SK-N-SH (cell line): Measurements from ENCODE around the gene LPP. TPM values are rescaled to one million over a fixed set of nuclear protein-coding genes. Genes with fewer than 3 reads are reported as not detected.

Experiments used
- CTCF ChIA-PET: fragments of 300-600, 350-600 bp; formaldehyde crosslinking; extraction: SDS; loops from one replicate; lab custom pipeline; 2021; lab: Yijun Ruan, JAX
- POLR2A ChIA-PET: fragments of 350-600 bp; sonication (Branson Sonifier 250); formaldehyde crosslinking; extraction: SDS; loops from one replicate; lab custom pipeline; 2020; ENCODE audit warnings: antibody characterized with exemption, inconsistent platforms; lab: Yijun Ruan, JAX
- DNase-seq: peaks from one replicate; pipeline ENCODE4 v3.0.0; 2012
- H2AFZ ChIP-seq: fragments of 200-600 bp; sonication (generic); 2 replicates; pipeline ENCODE4 v1.8.1; 2016; ENCODE audit warnings: antibody characterized with exemption, mild to moderate bottlenecking, low read depth
- H3F3A ChIP-seq: fragments of 200-600 bp; sonication (generic); replicated peaks from 2 replicates; pipeline ENCODE3; 2016; ENCODE audit warnings: antibody characterized with exemption, mild to moderate bottlenecking; ENCODE audit not compliant: insufficient read depth
- H3K27ac ChIP-seq, 2 experiments: fragments of 200-500 bp in 1 of 2; fragments of 200-600 bp in 1 of 2; sonication (Bioruptor generic) in 1 of 2; sonication (generic), shearing (Covaris generic) in 1 of 2; 2 replicates each; pipeline versions ENCODE4 v1.5.1 to v1.6.1; 2014 to 2016; ENCODE audit warnings: low read depth in 2 of 2, inconsistent platforms in 1 of 2, low read length in 1 of 2, mild to moderate bottlenecking in 1 of 2, mixed read lengths in 1 of 2
- H3K27me3 ChIP-seq: fragments of 200-600 bp; sonication (generic), shearing (Covaris generic); 2 replicates; pipeline ENCODE4 v1.6.1; 2016; ENCODE audit warnings: mixed run types; ENCODE audit not compliant: insufficient read depth
- H3K36me3 ChIP-seq, 2 experiments: fragments of 200-500 bp in 1 of 2; fragments of 200-600 bp in 1 of 2; sonication (Bioruptor generic) in 1 of 2; sonication (generic) in 1 of 2; replicated peaks in 1 of 2; 2 replicates each; pipeline versions ENCODE3 to v1.5.1; 2014 to 2016; ENCODE audit warnings: low read length in 1 of 2, mild to moderate bottlenecking in 1 of 2; ENCODE audit not compliant: insufficient read depth in 2 of 2, control insufficient read depth in 1 of 2
- H3K4me1 ChIP-seq, 2 experiments: fragments of 200-500 bp in 1 of 2; fragments of 200-600 bp in 1 of 2; sonication (Bioruptor generic) in 1 of 2; sonication (generic), shearing (Covaris generic) in 1 of 2; 2 replicates each; pipeline versions ENCODE4 v1.5.1 to v1.6.1; 2014 to 2016; ENCODE audit warnings: low read depth in 1 of 2, low read length in 1 of 2, mixed run types in 1 of 2; ENCODE audit not compliant: insufficient read depth in 2 of 2, control insufficient read depth in 1 of 2
- H3K4me2 ChIP-seq: fragments of 200-600 bp; sonication (generic), shearing (Covaris generic); 2 replicates; pipeline ENCODE4 v1.6.1; 2017; ENCODE audit warnings: mixed run types
- H3K4me3 ChIP-seq, 2 experiments: fragments of 200-500 bp in 1 of 2; fragments of 200-600 bp in 1 of 2; sonication (Bioruptor generic) in 1 of 2; sonication (generic), shearing (Covaris generic) in 1 of 2; 2 replicates each; pipeline versions ENCODE4 v1.5.1 to v1.8.1; 2014 to 2016; ENCODE audit warnings: low read depth in 2 of 2, inconsistent platforms in 1 of 2, low read length in 1 of 2, mild to moderate bottlenecking in 1 of 2, mixed read lengths in 1 of 2, moderate library complexity in 1 of 2
- H3K79me2 ChIP-seq: fragments of 200-600 bp; sonication (generic); 2 replicates; pipeline ENCODE4 v1.8.1; 2017; ENCODE audit warnings: mild to moderate bottlenecking; ENCODE audit not compliant: insufficient read depth
- H3K9ac ChIP-seq: fragments of 200-600 bp; sonication (generic); 2 replicates; pipeline ENCODE4 v1.6.1; 2017; ENCODE audit warnings: mixed run types
- H3K9me2 ChIP-seq: fragments of 200-600 bp; sonication (generic); 2 replicates; pipeline ENCODE4 v1.6.1; 2017; ENCODE audit warnings: mixed run types
- H3K9me3 ChIP-seq: fragments of 200-600 bp; sonication (generic); 2 replicates; pipeline ENCODE4 v1.6.1; 2017; ENCODE audit warnings: mixed run types, mild to moderate bottlenecking, moderate library complexity
- H4K20me1 ChIP-seq: fragments of 200-600 bp; sonication (generic); 2 replicates; pipeline ENCODE4 v1.6.1; 2017; ENCODE audit warnings: mild to moderate bottlenecking, mixed run types; ENCODE audit not compliant: insufficient read depth
- CHD2 ChIP-seq: fragments of 150-350 bp; IDR thresholded peaks from 2 replicates; pipeline ENCODE4 v1.6.1; 2018; ENCODE audit warnings: low read length; ENCODE audit not compliant: partially characterized antibody
- EP300 ChIP-seq, 2 experiments: IDR thresholded peaks; 2 replicates each; pipeline versions ENCODE4 v1.4.0 to v1.6.1; 2012; ENCODE audit warnings: borderline replicate concordance in 1 of 2, low read depth in 1 of 2, low read length in 1 of 2
- GABPA ChIP-seq: IDR thresholded peaks from 2 replicates; pipeline ENCODE4 v1.4.0; 2012; ENCODE audit warnings: low read depth, mild to moderate bottlenecking
- GATA2 ChIP-seq: sonication (generic); formaldehyde crosslinking; IDR thresholded peaks from 2 replicates; pipeline ENCODE4 v1.5.0; 2020; ENCODE audit warnings: mild to moderate bottlenecking, missing genetic modification reagents
- JUND ChIP-seq: IDR thresholded peaks from 2 replicates; pipeline ENCODE4 v1.4.0; 2012
- MEF2A ChIP-seq: IDR thresholded peaks from 2 replicates; pipeline ENCODE4 v1.4.0; 2012; ENCODE audit warnings: low read depth, borderline replicate concordance
- MXI1 ChIP-seq: IDR thresholded peaks from 2 replicates; pipeline ENCODE4 v1.6.1; 2012; ENCODE audit warnings: mild to moderate bottlenecking, low read depth, low read length, improper control_type of control experiment
- NRF1 ChIP-seq: IDR thresholded peaks from 2 replicates; pipeline ENCODE4 v1.6.1; 2012; ENCODE audit warnings: low read depth, mild to moderate bottlenecking, low read length
- RCOR1 ChIP-seq: fragments of 150-350 bp; IDR thresholded peaks from 2 replicates; pipeline ENCODE4 v1.6.1; 2017; ENCODE audit warnings: antibody characterized with exemption, low read length
- RFX5 ChIP-seq: IDR thresholded peaks from 2 replicates; pipeline ENCODE4 v1.6.1; 2012; ENCODE audit warnings: mild to moderate bottlenecking, improper control_type of control experiment, low read length
- RXRA ChIP-seq: IDR thresholded peaks from 2 replicates; pipeline ENCODE4 v1.4.0; 2012; ENCODE audit warnings: low read depth, mild to moderate bottlenecking, borderline replicate concordance
- TCF12 ChIP-seq: IDR thresholded peaks from 2 replicates; pipeline ENCODE4 v1.4.0; 2012
- TEAD4 ChIP-seq: IDR thresholded peaks from 2 replicates; pipeline ENCODE4 v1.4.0; 2012; ENCODE audit warnings: mild to moderate bottlenecking, borderline replicate concordance; ENCODE audit not compliant: insufficient read depth
- YY1 ChIP-seq: IDR thresholded peaks from 2 replicates; pipeline ENCODE4 v1.4.0; 2012; ENCODE audit warnings: low read depth, mild to moderate bottlenecking
- WGBS: methylation state at CpG from one replicate; pipeline ENCODE4 v1.1.6; 2017; ENCODE audit warnings: low lambda C conversion rate; 5-methylcytosine and 5-hydroxymethylcytosine counted together
- polyA plus RNA-seq, 3 experiments: library from polyadenylated mRNA; depleted of rRNA; stranded (reverse); fragments of >200 nt; gene quantifications; 2 replicates each; pipeline ENCODE4 v1.2.3, GENCODE V29; 2012
- TF ChIP-seq, protein P1 (sequence below): IDR thresholded peaks from 2 replicates; pipeline ENCODE4 v1.6.1; 2012; ENCODE audit warnings: mild to moderate bottlenecking, low read depth, low read length, moderate library complexity
- TF ChIP-seq, protein P2 (sequence below): fragments of 150-350 bp; IDR thresholded peaks from 2 replicates; pipeline ENCODE4 v1.6.1; 2017; ENCODE audit warnings: antibody characterized with exemption, low read length, low read depth, borderline replicate concordance
- TF ChIP-seq, protein P3 (sequence below): fragments of 150-350 bp; IDR thresholded peaks from 2 replicates; pipeline ENCODE4 v1.6.1; 2016; ENCODE audit warnings: mild to moderate bottlenecking, low read depth, low read length

The LPP gene
- polyA plus RNA-seq, 1 of the 3 experiments (the other 2 are of a cell fraction), result 6.6 TPM

DNA sequence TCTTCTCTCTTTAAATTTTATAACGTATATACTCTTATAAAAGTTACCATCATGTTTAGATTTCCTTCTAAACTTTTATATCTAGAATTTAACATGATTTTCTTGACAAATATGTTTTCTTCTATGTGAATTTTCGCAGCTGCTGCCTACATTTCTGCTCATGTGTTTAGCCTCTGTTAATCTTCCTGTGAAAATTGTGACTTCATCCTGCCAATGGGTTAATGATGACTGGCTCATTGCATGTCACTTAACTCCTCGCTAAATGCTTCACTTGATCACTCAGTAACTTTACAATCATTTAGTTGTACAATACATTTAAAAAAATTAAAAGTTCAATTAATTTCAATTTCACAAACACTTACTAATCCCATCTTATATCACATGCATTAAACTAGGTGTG lies 178.1 kb downstream of the LPP start:
- Histone ChIP-seq H3K9ac (no peak overlapping the region), H3F3A (peaks cover 3% of the 10 kb centered on the region), H3K36me3 (peaks cover 0 to 31% of the 10 kb centered on the region in 2 experiments), H4K20me1 (no peaks in the 10 kb centered on the region), H3K27ac (no peak overlapping the region), H3K4me3 (no peak overlapping the region), H3K27me3 (no peaks in the 10 kb centered on the region), H3K4me2 (no peak overlapping the region), H2AFZ (no peak overlapping the region), H3K79me2 (peaks cover 87% of the 10 kb centered on the region), H3K9me3 (no peaks in the 10 kb centered on the region), H3K9me2 (no peaks in the 10 kb centered on the region), H3K4me1 (peaks cover 0 to 11% of the 10 kb centered on the region in 2 experiments; a peak in 2 of 4 replicates)
- ChIA-PET POLR2A (no interaction called here), CTCF (no interaction called here)
- WGBS, result 83% methylated on average over 3 of the region's 3 CpGs
- no peak for DNase-seq
- TF ChIP-seq, protein P1, sequence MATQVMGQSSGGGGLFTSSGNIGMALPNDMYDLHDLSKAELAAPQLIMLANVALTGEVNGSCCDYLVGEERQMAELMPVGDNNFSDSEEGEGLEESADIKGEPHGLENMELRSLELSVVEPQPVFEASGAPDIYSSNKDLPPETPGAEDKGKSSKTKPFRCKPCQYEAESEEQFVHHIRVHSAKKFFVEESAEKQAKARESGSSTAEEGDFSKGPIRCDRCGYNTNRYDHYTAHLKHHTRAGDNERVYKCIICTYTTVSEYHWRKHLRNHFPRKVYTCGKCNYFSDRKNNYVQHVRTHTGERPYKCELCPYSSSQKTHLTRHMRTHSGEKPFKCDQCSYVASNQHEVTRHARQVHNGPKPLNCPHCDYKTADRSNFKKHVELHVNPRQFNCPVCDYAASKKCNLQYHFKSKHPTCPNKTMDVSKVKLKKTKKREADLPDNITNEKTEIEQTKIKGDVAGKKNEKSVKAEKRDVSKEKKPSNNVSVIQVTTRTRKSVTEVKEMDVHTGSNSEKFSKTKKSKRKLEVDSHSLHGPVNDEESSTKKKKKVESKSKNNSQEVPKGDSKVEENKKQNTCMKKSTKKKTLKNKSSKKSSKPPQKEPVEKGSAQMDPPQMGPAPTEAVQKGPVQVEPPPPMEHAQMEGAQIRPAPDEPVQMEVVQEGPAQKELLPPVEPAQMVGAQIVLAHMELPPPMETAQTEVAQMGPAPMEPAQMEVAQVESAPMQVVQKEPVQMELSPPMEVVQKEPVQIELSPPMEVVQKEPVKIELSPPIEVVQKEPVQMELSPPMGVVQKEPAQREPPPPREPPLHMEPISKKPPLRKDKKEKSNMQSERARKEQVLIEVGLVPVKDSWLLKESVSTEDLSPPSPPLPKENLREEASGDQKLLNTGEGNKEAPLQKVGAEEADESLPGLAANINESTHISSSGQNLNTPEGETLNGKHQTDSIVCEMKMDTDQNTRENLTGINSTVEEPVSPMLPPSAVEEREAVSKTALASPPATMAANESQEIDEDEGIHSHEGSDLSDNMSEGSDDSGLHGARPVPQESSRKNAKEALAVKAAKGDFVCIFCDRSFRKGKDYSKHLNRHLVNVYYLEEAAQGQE, result no peak
- TF ChIP-seq RCOR1 (no peak), MEF2A (no peak)

DNA sequence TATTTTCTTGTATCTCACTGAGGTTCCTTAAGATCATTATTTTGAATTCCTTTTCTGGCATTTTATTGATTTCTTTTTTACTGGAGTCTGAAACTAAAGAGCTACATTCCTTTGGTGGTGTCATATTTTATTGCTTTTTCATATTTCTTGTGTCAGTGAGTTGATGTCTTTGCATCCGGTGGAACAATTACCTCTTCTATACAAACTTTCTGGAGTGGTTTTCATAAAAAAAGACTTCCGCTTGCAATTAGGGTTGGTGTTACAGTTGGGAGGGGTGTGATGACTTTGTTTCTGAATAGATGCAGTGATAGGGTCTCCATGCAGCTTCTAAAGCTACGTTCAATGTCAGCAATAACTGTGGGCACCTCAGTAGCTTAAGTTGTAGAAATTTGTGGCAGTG lies 181.7 kb downstream of the LPP start:
- Histone ChIP-seq H4K20me1 (no peaks in the 10 kb centered on the region), H3K36me3 (peaks cover 0 to 17% of the 10 kb centered on the region in 2 experiments), H3K9me3 (no peaks in the 10 kb centered on the region), H2AFZ (no peak overlapping the region), H3K27ac (no peak overlapping the region), H3K9ac (no peak overlapping the region), H3K4me1 (peaks cover 0 to 23% of the 10 kb centered on the region in 2 experiments; a peak in 2 of 4 replicates), H3K27me3 (no peaks in the 10 kb centered on the region), H3F3A (peaks cover 3% of the 10 kb centered on the region), H3K4me2 (no peak overlapping the region), H3K4me3 (no peak overlapping the region), H3K9me2 (no peaks in the 10 kb centered on the region), H3K79me2 (peaks cover 94% of the 10 kb centered on the region)
- ChIA-PET POLR2A (no interaction called here), CTCF (no interaction called here)
- no peak for DNase-seq
- TF ChIP-seq CHD2, result no peak
- TF ChIP-seq JUND, result no peak
- TF ChIP-seq, protein P2, sequence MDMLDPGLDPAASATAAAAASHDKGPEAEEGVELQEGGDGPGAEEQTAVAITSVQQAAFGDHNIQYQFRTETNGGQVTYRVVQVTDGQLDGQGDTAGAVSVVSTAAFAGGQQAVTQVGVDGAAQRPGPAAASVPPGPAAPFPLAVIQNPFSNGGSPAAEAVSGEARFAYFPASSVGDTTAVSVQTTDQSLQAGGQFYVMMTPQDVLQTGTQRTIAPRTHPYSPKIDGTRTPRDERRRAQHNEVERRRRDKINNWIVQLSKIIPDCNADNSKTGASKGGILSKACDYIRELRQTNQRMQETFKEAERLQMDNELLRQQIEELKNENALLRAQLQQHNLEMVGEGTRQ, result no peak
- TF ChIP-seq YY1, result no peak
- TF ChIP-seq, protein P3, sequence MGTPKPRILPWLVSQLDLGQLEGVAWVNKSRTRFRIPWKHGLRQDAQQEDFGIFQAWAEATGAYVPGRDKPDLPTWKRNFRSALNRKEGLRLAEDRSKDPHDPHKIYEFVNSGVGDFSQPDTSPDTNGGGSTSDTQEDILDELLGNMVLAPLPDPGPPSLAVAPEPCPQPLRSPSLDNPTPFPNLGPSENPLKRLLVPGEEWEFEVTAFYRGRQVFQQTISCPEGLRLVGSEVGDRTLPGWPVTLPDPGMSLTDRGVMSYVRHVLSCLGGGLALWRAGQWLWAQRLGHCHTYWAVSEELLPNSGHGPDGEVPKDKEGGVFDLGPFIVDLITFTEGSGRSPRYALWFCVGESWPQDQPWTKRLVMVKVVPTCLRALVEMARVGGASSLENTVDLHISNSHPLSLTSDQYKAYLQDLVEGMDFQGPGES, result no peak
- TF ChIP-seq GATA2 (CRISPR knock-in tag), result no peak
- no peak for TF ChIP-seq RFX5
- no peak for TF ChIP-seq RCOR1
- TF ChIP-seq MXI1, result no peak
- TF ChIP-seq RXRA, result no peak
- no peak for TF ChIP-seq TCF12
- TF ChIP-seq EP300 (IDR thresholded peaks at IDR 0.05; ENCODE audit: borderline replicate concordance in 1 of 2, low read depth in 1 of 2, low read length in 1 of 2), result no peak
- TF ChIP-seq GABPA, result no peak
- no peak for TF ChIP-seq TEAD4
- TF ChIP-seq NRF1, result no peak
- 72% methylated on average over 3 of the region's 3 CpGs for WGBS
